HepG2 (cell line): ENCODE data around the gene ATP11B. TPM values are rescaled to one million over a fixed set of nuclear protein-coding genes. Genes with fewer than 3 reads are reported as not detected.
A peak's percentile ranks its signal among the peaks of the same experiment; 100 is the strongest.

Experiments used
- CSRNP1 ChIP-seq: sonication (generic); formaldehyde crosslinking; IDR thresholded peaks from 2 replicates; pipeline ENCODE4 v1.8.1; 2023; ENCODE audit warnings: mild to moderate bottlenecking, missing genetic modification reagents
- FOXP1 ChIP-seq, 2 experiments: fragments of 450-650 bp in 1 of 2; IDR thresholded peaks; 2 replicates each; pipeline ENCODE4 v1.6.1; 2017 to 2018; ENCODE audit warnings: antibody characterized with exemption in 1 of 2
- GLI4 ChIP-seq: sonication (generic); formaldehyde crosslinking; IDR thresholded peaks from 2 replicates; pipeline ENCODE4 v1.5.1; 2020; ENCODE audit warnings: missing genetic modification reagents, mild to moderate bottlenecking, moderate library complexity, borderline replicate concordance
- HES4 ChIP-seq: sonication (generic); formaldehyde crosslinking; IDR thresholded peaks from 2 replicates; pipeline ENCODE4 v1.9.0; 2021; ENCODE audit warnings: mild to moderate bottlenecking, missing genetic modification reagents, borderline replicate concordance
- MED13 ChIP-seq: sonication (generic); formaldehyde crosslinking; IDR thresholded peaks from 2 replicates; pipeline ENCODE4 v1.5.0; 2020; ENCODE audit warnings: missing genetic modification reagents
- NFIC ChIP-seq: IDR thresholded peaks from 2 replicates; pipeline ENCODE4 v1.6.1; 2012; ENCODE audit warnings: mild to moderate bottlenecking, low read length, inconsistent platforms
- POGZ ChIP-seq: sonication (generic); formaldehyde crosslinking; IDR thresholded peaks from 2 replicates; pipeline ENCODE4 v1.4.0; 2020; ENCODE audit warnings: mild to moderate bottlenecking, missing genetic modification reagents
- STAG1 ChIP-seq: sonication (generic); formaldehyde crosslinking; IDR thresholded peaks from 2 replicates; pipeline ENCODE4 v1.4.0; 2020; ENCODE audit warnings: missing genetic modification reagents
- SUZ12 ChIP-seq: fragments of 150-350 bp; IDR thresholded peaks from 2 replicates; pipeline ENCODE4 v1.6.1; 2014; ENCODE audit warnings: low read depth, low read length
- ZNF256 ChIP-seq: sonication (generic); formaldehyde crosslinking; conservative IDR thresholded peaks from 2 replicates; pipeline ENCODE4 v1.4.0; 2020; ENCODE audit warnings: missing genetic modification reagents
- ZNF687 ChIP-seq: sonication (generic); formaldehyde crosslinking; IDR thresholded peaks from 2 replicates; pipeline ENCODE4 v1.5.1; 2020; ENCODE audit warnings: mild to moderate bottlenecking, missing genetic modification reagents, moderate library complexity
- ZNF713 ChIP-seq: sonication (generic); formaldehyde crosslinking; IDR thresholded peaks from 2 replicates; pipeline ENCODE4 v1.4.0; 2020; ENCODE audit warnings: mild to moderate bottlenecking, missing genetic modification reagents
- ZNF83 ChIP-seq: sonication (generic); formaldehyde crosslinking; IDR thresholded peaks from 2 replicates; pipeline ENCODE4 v1.4.0; 2020; ENCODE audit warnings: missing genetic modification reagents, mild to moderate bottlenecking, borderline replicate concordance
- polyA plus RNA-seq, 8 experiments: library from polyadenylated mRNA; depleted of rRNA in 3 of 8; stranded (reverse) in 7 of 8; unstranded in 1 of 8; fragments of >200 nt; fragmentation: Illumina TruSeq in 4 of 8; extraction: Trizol in 4 of 8; gene quantifications; 2 replicates each; pipeline versions ENCODE4 v1.2.1 to v1.2.3, GENCODE V29; 2011 to 2016; ENCODE audit warnings: low read depth in 4 of 8, missing spikeins in 1 of 8, mixed read lengths in 1 of 8; ENCODE audit not compliant: insufficient read depth in 1 of 8
- total RNA-seq, 5 experiments: library from RNA; depleted of rRNA; stranded (reverse); fragments of >200 nt; fragmentation: Illumina TruSeq; extraction: Trizol; gene quantifications; 2 replicates each; pipeline ENCODE4 v1.2.3, GENCODE V29; 2016; ENCODE audit warnings: low read depth in 1 of 5

ATP11B gene
- total and polyA plus RNA-seq, 2 of the 13 experiments (the other 11 are each of a cell fraction or from before 2014, with no cell fraction given), result 10.1 to 22.9 TPM

- TF ChIP-seq ZNF687 (CRISPR knock-in tag), result peak; percentile 61
- no peak for TF ChIP-seq GLI4 (CRISPR knock-in tag)
- 0 out of 2 replicates have a peak, but pooled peaks have one; percentile 25 for TF ChIP-seq CSRNP1 (CRISPR knock-in tag)
- no peak for TF ChIP-seq ZNF256 (CRISPR knock-in tag)
- TF ChIP-seq MED13 (CRISPR knock-in tag), result no peak; the same call in 1 of the 2 replicates
- TF ChIP-seq ZNF83 (CRISPR knock-in tag), result no peak
- no peak for TF ChIP-seq NFIC
- TF ChIP-seq SUZ12, result no peak
- TF ChIP-seq POGZ, result 0 out of 2 replicates have a peak, but pooled peaks have one; percentile 27
- TF ChIP-seq HES4, result no peak
- TF ChIP-seq STAG1, result no peak
- TF ChIP-seq FOXP1 (IDR thresholded peaks at IDR 0.05), result no peak
- TF ChIP-seq FOXP1 (CRISPR knock-in tag; IDR thresholded peaks at IDR 0.05), result no peak
- no peak for TF ChIP-seq ZNF713 (CRISPR knock-in tag)
Observed at GRCh38 chr3:182793663-182794454, 555 bp downstream of the ATP11B start (continued).
